Smooth muscle cell of the brain vasculature (primary cell): Measurements from ENCODE around the gene LRRN4.

Source experiments
- DNase-seq: peaks from one replicate; pipeline ENCODE4 v3.0.0-alpha.2; 2012; ENCODE audit warnings: low read depth, low spot score

The LRRN4 gene

DNA sequence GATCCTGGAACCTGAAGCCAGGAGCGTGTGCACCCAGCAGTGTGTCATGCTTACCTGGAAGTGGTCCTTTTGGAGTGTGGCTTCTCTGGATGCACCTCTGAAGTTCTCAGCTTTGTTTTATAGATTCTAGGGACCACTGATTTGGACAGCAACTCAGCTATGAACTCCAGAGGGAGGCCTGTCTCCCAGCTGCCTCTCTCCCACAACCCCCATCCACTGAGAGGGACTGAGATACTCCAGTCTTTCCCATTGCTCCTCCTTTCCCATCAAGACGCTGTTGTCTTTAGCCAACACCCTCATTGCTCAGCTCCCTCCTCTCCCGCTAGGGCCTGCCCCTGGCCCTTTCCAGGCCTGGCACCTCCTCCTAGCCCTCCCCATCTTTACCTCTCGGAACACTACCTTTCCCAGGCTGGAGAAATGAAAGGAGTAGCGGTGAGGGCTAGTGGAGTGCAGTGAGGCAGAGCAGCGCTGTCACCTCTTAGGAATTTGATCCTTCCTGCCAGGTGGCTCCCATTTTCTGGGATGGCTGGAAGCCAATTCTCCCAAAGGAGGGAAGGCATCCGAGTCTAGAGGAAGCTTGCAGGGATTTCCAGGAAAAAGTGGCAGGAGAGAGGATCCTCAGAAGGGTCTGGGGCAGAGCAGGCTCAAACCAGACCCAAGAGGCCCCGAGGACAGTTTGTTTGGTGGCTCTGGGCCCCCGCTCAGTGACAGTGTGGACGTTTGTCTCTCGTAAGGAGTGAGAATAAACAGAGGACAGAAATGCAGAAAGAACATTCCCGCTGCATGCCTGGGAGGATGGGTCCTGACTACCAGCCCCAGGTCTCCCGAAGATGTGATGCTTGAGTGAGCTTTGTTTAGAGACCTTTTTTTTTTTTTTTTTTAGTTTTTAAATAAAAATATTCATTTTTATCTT lies at the start of gene LRRN4:
TSS of gene LRRN4 (minus strand) at position 285 of the 913 bp plus-strand sequence. CDS start 1,261 bp downstream, outside the sequence.
- DNase-seq: no peak

GRCh38 chr20:6103301-6103700 lies 49.4 kb upstream of the LRRN4 start:
- DNase-seq: no peak

DNA sequence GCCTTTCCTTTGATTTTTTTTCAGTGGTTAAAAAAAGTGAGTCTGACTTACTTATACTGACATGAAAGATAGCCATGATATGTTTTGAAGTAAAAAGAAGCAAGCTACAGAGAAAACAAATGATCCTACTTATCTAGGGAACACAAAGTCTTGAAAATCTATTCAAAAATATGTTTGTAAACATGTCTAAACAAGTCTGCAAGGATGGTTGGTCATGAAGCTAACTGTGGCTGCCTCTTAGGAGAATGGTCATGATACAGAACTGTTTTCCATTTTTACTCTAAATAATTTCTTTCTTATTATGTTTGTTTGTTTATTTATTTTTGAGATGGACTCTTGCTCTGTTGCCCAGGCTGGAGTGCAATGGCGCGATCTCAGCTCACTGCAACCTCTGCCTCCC lies 47.5 kb upstream of the LRRN4 start:
- DNase-seq: no peak

- no peak for DNase-seq
Measured at GRCh38 chr20:6100246-6100645, 46.4 kb upstream of the LRRN4 start.

- no peak for DNase-seq
Measured at GRCh38 chr20:6099819-6100218, 46.0 kb upstream of the LRRN4 start.

DNA sequence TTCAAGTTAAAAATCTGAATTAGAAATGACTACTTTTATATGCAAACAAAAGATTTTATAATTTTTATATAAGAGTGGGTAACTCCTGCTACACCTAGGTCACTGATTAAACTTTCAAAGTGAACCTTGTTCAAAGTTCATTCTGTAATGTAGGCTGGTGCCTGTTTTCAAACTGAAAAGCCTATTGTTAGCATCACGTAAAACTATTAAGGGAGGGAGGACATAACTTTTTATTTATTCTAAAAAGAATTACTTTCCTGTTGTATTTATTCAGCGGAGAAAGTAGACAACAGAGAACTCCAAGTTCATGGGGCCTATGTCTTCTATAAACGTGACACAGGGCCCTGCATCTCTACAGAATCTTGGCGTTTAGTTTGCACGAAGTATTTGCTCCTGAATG lies 41.5 kb upstream of the LRRN4 start:
- DNase-seq: no peak

- no peak for DNase-seq
Measured at GRCh38 chr20:6094565-6094964, 40.7 kb upstream of the LRRN4 start.

DNA sequence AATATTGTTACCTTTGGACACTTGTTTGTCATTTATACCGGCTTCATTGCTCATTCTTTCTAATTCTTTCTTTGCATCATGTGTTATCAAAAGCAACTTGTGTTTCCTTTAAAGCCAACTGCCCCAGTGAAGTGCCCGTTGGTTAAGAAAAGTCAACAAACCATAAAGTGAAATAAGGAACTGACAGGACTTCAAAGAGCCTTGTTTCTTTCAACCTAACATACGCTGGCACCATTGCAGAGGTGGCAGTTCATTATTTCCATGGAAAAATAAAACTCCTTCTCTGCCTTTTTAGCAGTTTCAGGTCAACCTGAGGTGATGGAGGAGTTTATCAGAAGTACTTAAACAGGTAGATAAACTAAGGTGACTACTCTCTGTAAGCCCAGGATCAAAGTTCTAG lies 40.2 kb upstream of the LRRN4 start:
- DNase-seq: no peak

GRCh38 chr20:6091661-6092060 lies 37.8 kb upstream of the LRRN4 start:
- DNase-seq: no peak

- DNase-seq: no peak
Measured at GRCh38 chr20:6086868-6087267, 33.0 kb upstream of the LRRN4 start.

DNA sequence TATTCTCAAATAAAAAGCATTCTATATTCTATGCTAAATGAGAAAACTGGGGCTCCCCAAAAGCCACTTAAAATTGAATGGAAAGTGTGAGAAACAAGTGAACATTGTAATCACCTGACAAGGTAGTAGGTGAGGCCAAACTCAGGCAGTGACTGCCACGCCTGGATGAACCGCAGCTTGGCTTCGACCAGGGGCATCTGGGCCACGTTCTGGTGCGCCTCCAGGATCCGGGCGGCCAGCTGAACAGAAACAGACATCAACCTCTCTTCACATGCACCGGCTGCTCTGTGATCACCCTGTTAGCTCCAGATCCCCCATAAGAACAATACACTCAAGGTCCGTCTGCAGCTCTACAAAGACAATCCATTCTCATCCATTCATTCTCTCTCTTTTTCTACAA lies 30.1 kb upstream of the LRRN4 start:
- DNase-seq: no peak

DNA sequence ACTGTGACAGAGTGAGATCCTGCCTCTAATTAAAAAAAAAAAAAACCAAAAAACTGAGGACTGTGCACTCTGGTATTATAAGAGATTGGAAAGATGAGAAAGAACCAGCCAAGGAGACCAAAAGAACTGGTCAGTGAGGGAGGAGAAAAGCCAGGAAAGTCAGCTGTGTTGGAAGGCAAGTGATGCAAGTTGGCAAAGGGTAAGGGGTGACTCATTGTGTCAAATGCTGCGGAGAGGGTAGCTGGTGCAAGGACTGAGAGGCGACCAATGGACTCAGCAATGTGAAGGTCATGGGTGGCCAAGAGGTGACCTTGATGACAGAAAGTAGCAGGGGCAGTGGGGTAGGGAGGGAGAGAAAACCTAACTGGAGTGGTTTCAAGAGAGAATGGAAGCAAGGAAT lies 27.4 kb upstream of the LRRN4 start:
- DNase-seq: no peak

DNA sequence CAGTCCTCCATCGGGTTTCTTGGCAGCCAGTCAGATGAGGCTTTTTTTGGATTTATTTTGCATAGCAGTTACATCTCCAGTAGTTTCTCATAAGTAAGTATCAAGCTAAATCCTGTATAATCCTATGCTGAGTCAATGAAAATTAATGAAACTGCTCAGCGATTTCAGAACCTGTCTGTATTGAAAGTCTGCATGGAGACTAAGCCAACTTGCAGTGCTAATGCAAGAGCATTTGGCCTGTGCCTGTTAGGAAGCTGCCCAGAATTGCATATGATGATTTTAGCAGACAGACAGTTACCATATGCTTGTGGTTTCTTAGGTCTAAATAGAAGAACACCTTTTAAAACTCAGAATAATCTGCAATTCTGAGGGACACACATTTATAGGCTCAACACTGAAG lies 25.2 kb upstream of the LRRN4 start:
- no peak for DNase-seq

- no peak for DNase-seq
Measured at GRCh38 chr20:6075428-6076219, 21.8 kb upstream of the LRRN4 start.

DNA sequence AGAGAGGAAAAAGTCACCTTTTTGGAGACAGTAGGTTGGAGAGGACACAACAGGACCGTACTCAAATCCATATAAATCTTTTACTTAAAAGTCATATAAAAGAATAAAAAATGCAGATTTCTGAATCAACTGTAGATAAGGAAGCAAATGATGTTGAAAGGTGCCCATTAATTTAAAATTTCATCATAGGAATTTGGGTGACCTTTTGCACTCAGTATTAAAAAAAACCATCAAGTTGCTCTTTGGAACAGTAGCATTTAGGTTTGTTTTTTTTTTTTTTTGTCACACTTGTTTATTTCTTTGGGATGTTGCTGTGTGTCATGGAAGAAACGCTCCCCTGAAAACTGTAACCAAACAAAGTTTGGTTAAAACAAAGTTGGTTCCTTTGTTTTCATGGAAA lies 20.9 kb upstream of the LRRN4 start:
- DNase-seq: no peak

- no peak for DNase-seq
Measured at GRCh38 chr20:6074145-6074561, 20.3 kb upstream of the LRRN4 start.

DNA sequence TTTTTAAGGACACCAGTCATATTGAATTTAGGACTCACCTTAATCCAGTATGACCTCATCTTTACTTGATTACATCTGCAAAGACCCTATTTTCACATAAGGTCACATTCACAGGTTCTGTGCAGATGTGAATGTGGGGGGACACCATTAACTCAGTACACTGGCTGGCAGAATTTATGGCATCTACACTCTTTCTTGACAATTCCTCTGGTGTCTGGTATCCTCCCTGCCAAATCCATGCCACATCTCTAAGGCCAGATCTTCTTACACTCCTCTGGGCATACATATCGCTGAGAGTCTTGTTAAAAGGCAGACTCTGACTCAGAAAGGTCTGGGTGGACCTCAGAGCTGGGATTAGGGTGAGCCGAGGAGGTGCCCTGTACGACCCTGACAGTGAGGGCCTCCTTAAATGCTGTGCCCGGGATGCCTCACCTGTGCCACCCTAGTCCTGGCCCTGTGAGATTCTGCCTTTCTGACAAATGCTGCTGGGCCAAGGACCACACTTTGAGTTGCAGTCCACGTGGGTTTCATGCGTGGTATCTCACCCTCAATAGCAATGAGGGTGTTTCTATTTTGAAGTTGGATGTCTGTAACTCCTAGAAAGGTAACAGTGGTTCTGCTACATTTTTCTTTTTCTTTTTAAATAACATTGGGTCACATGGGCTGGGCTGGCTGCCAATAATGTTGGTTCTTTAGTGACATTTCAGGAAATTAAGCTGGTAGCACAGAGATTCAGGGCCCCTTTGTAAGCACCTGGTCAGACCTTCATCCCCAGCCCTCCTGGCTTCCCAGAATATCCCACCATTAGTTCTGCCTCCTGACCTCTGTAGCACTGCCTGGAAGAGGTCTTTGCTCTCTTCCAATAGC lies 17.2 kb upstream of the LRRN4 start:
- DNase-seq: no peak

GRCh38 chr20:6069669-6070068 lies 15.8 kb upstream of the LRRN4 start:
- DNase-seq: no peak

GRCh38 chr20:6067763-6068318 lies 14.0 kb upstream of the LRRN4 start:
- no peak for DNase-seq

- DNase-seq: no peak
Measured at GRCh38 chr20:6066582-6066981, 12.7 kb upstream of the LRRN4 start.

DNA sequence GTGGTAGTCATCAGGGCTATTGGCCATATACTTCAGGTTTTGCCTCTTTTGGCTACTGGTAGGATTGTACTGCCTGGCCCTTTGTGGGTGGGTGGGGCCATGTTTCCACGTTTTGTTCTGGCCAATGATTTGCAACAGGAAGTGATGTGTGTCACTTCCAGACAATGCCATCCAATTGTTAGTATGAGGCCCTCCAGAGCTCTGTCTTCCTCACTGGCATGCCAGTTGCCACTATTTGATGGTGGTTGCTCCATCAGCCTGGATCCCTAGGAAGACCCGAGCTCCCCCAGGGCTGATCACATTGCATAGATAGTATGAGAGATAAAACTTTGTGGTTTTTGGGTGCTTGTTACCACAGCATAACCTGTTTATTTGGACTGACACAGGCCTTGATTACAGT lies 7.7 kb upstream of the LRRN4 start:
- no peak for DNase-seq

GRCh38 chr20:6060213-6060612 lies 6.4 kb upstream of the LRRN4 start:
- DNase-seq: no peak
